NCI-H146 treated with DMSO at 0.1 percent for 48 hours (cell line): ENCODE results near the gene ASPSCR1.

ENCODE experiments used
- DNase-seq: peaks from one replicate; lab custom pipeline; 2025; ENCODE audit not compliant: unreplicated experiment; lab: John Stamatoyannopoulos, UW

ASPSCR1 gene

GRCh38 chr17:82065638-82066303 lies 88.3 kb downstream of the ASPSCR1 start, which contains the start of gene DUS1L:
Gene DUS1L, minus strand, starts transcription at chr17:82065804. Its CDS starts 745 bp downstream, at chr17:82065059.
- no peak for DNase-seq
